Stimulated activated CD4-positive, alpha-beta T cell treated with anti-CD3 and anti-CD28 coated beads, Interleukin-1b, Interleukin-23, amount 100 ng/mL, for 4 hours (primary cell): ENCODE data around the gene SPG7.
"Not testable (repeated sequence)": the region's sequence is repeated elsewhere in the genome, so short reads cannot be mapped to it uniquely, and the experiment has no call there.

ENCODE experiments used
- DNase-seq, 2 donors: peaks; one replicate each; pipeline ENCODE4 v3.0.0-alpha.2; 2020; ENCODE audit warnings: low read depth in 2 of 2

SPG7 gene

GRCh38 chr16:89563639-89564392, 55.6 kb downstream of the SPG7 start:
- no peak for DNase-seq

DNA sequence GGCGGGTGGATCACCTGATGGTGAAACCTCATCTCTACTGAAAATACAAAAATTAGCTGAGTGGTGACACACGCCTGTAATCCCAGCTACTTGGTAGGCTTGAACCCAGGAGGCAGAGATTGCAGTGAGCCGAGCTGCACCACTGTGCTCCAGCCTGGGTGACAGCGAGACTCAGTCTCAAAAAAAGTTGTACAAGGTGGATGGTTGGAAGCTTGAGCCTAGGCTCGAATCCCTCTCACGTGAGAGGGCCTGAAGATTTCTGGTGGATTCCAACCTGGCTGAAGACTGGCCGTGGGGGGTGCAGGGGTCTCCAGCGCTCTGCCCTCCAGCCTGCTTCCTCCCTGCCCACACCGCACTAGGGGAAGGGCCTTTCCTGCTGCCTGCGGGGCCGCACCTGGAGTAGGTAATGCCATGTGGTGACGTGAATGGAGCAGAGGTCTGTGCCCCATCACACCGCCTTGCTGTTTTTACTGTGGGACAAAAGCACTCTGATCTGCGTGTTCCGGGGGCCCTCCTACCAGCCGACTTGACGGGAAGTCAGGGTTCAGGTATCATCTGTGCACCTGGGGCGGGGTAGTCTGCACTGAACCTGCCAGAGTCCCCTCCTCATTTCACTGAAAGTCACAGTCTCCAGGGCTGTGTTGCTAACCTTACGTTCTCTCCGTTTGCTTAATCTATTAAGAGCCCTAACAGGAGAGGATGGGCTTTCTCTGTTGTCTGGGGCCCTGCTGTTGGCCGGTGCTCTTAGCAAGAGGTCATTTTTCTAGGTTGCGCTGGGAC, 56.5 kb downstream of the SPG7 start:
- DNase-seq: no peak

DNA sequence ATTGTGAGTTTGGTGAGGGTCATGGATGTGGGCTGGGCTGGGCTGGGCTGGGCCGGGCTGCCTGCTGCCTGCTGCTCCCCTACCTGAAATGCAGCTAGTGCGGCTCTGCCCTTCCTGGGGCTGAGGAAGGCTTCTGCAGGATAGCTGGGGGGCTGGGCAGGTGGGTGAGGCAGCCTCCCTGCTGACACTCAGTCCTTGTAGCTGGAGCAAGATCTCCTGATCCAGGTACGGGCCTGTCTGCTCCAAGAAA, 57.0 kb downstream of the SPG7 start:
- no peak for DNase-seq

- DNase-seq: peak; percentile 34 to 59
Observed at GRCh38 chr16:89565506-89566372, 57.5 kb downstream of the SPG7 start.

- no peak for DNase-seq
Observed at GRCh38 chr16:89567656-89568594, 59.7 kb downstream of the SPG7 start.

DNA sequence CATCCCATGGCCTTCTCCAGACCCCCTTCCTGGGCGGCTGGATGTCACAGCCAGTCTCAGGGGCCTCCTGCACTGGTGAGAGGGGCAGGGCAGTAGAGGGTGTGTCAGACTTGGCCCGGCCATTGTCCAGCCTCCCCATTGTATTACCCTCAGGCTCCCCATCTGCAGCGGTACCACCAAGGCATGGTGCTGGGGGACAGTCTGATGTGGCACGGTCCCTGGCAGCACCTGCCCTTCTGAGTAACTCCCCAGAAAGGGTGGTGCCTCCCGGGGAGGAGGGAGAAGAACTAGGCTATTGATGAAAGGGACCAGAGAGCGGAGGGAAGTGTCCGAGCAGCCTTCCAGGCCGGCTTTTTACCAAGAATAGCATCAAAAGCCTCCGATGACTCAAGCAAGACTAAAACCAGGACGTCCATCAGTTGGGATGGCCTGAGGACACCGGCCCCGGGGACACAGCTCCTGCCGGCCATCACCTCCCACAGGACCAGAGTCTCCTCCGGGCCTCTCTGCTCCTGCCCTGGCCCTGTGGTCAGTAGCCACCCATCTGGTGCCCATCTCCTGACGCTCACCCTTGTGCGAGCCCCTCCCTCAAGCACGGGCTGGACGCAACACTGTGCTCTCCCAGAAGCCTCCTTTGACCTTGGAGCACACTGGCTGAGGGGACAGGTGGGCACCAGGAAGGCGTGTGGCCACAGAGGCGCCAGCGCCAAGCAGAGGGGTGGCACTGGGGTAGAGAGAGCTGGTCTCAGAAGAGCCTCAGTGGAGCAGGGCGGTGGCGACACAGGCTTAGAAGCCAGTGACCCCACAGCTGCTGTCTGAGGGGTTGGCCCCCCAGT, 61.5 kb downstream of the SPG7 start:
- DNase-seq: no peak

DNA sequence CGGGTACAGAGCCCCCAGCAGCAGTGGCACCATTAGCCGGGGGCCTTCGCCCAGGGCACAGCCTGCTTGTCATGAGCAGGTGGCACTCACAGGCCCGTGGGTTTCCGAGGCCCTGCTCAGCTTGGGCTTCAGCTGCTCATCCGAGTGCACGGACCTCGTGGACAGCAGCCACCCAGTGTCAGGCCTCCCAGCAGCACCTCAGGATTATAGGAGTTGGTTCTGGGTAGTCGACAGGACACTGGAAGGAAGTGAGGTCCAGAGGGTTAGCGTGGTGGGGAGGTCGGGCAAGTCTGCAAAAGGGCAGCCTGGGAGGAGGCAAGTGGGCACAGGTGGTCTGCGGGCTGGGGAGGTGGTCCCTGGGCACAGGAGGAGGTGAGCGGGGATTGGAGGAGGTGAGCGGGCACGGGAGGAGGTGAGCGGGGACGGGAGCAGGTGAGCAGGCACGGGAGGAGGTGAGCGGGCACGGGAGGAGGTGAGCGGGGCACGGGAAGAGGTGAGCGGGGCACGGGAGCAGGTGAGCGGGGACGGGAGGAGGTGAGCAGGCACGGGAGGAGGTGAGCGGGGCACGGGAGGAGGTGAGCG, 62.2 kb downstream of the SPG7 start:
- no peak for DNase-seq

DNA sequence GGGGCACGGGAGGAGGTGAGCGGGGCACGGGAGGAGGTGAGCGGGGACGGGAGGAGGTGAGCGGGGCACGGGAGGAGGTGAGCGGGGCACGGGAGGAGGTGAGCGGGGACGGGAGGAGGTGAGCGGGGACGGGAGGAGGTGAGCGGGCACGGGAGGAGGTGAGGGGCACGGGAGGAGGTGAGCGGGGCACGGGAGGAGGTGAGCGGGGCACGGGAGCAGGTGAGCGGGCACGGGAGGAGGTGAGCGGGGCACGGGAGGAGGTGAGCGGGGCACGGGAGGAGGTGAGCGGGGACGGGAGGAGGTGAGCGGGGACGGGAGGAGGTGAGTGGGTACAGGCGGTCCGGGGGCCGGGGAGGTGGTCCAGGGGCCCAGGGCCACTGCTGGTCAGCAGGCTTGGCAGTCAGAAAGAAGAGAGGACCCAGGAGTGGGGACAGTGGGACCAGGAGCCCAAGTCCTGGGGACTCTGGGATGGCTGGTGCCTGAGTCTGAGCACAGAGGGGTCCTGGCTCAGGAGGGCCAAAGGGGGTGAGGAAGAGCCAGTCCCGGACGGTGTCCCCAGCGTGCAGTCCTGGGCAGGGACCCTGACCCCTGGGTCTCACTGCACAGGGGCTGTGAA, 62.9 kb downstream of the SPG7 start:
- DNase-seq: not testable (repeated sequence)

- DNase-seq: no peak
Observed at GRCh38 chr16:89571636-89572035, 63.4 kb downstream of the SPG7 start.

- DNase-seq: no peak
Observed at GRCh38 chr16:89572073-89572484, 63.9 kb downstream of the SPG7 start.

- no peak for DNase-seq
Observed at GRCh38 chr16:89572485-89573205, 64.4 kb downstream of the SPG7 start.

GRCh38 chr16:89573826-89574680, 65.8 kb downstream of the SPG7 start:
- DNase-seq: no peak

DNA sequence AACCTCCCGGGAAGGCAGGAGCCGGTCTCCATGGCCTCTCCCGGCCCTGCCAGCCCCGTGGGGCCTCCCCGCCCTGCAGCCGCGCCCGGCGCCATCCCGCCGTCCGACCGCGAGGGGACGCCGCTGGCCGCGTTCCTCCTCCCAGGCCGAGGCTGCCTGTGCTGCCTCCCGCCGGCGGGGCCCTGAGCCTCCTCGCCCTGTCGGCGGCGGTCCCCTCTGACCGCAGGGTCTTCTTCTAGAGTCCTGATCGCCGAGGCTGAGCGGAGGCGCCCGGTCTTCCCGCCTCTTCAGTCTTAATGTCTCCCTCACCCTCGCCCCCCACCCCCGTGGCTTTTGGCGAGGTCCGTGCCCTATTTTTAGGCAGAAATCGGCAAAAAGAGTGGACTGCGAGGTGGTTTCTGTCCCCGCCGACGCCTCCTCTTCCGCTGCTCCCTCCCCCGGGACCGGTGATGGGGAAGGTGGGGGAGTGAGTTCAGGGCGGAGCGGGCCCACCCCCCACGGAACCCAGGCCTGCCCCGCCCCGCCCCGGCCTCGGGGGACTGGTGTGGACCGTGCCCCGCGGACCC, 66.6 kb downstream of the SPG7 start:
- DNase-seq: peak in 1 of 2 donors; percentile 52

DNA sequence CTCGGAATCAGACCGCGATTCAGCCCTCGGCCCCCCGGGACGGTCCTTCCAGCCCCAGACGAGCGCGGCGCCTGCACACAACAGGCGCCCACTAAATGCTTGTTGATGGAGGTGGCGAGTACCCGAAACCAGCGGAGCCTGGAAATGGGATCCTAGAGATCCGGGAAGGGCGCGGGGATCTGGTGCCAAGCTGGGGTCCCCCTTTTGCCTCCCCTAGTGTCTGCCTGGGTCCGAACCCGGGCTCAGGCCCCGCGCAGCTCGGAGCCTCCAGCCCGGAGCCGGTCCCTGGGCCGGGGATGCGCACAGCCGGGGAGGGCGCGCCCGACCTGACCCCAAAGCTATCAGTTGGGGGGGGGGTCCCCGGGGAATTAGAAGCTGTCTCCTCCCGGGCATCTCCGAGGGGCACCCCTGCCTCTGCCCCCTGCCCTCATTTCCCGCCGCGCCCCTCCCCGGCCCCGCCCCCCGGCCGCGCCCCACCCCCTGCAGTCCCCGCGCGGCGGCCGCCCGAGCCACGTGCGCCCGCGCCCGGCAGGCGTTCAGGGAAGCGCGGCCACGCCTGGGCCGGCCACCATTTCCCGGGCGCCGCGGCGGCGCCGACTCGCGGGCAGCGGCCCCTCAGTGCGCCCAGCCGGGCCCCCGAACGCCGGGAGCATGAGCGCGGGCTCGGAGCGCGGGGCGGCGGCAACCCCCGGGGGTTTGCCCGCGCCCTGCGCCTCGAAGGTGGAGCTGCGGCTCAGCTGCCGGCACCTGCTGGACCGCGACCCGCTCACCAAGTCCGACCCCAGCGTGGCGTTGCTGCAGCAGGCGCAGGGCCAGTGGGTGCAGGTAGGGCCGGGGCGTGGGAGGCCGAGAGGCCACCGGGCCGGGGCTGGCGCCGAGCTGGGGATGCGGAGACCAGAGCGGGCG, 67.3 kb downstream of the SPG7 start, which contains the start of gene CPNE7:
Gene CPNE7, plus strand, starts transcription at position 512 of the 906 bp plus-strand sequence. Its CDS starts 140 bp downstream, at position 652.
- DNase-seq: no peak

DNA sequence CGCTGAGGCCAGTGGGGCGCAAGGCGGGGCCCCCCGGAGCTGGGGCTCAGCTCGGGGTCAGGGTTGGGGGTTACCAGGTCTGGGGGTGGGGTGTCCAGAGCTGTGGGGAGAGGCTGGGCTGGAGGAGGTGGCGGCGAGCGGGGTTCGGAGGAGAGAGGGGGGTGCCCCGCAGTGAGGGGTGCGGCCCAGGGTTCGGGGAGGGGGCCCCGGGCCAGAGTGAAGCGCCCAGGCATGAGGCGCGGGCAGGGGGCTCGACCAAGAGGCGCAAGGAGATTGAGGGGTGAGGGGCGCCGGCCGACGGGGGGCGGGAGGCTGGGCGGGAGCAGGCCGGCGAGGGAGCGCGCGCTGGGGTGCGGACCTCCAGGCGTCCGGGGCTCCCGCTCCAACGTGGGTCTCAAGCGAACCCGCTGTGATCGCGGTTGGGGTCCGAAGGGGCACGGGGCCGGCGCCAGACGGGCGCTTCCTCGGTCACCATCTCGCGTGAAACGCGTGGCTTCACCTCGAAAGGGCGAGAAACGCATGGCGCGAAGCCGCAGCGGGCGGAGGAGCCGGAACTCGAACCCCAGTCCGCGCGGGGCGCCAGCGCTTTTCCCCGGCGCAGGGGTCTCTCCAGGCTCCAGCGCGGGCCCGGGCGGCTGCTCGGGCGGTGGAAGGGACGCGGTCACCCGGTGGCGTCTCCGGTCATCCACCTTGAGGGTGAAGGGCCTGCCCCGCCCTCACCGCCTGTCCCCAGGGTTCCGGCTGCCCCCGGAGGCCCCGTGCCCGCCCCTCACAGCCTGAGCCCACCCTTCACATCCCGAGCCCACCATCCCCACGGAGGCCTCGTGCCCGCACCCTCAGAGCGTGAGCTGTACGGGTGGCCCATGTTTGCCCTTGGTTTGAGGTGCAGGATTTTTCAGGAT, 68.2 kb downstream of the SPG7 start:
- DNase-seq: no peak
